Inflammatory macrophage (primary cell): ENCODE results near the gene XCL1.

Source experiments
- DNase-seq, 2 donors: peaks; one replicate each; pipeline ENCODE4 v3.0.0-alpha.2; 2020 to 2022

XCL1 gene

GRCh38 chr1:168607872-168608428 lies 31.5 kb downstream of the XCL1 start:
- DNase-seq = no peak

- no peak for DNase-seq
Measured at GRCh38 chr1:168608796-168609715, 32.7 kb downstream of the XCL1 start.

- no peak for DNase-seq
Measured at GRCh38 chr1:168609741-168610510, 33.5 kb downstream of the XCL1 start.

GRCh38 chr1:168613038-168613451 lies 36.6 kb downstream of the XCL1 start:
- no peak for DNase-seq

GRCh38 chr1:168613691-168614231 lies 37.4 kb downstream of the XCL1 start:
- DNase-seq = no peak

GRCh38 chr1:168614235-168614634 lies 37.8 kb downstream of the XCL1 start:
- DNase-seq = no peak

- DNase-seq = no peak
Measured at GRCh38 chr1:168615965-168616364, 39.6 kb downstream of the XCL1 start.

- DNase-seq = no peak
Measured at GRCh38 chr1:168617974-168618750, 41.8 kb downstream of the XCL1 start.

GRCh38 chr1:168618886-168619285 lies 42.5 kb downstream of the XCL1 start:
- no peak for DNase-seq

- DNase-seq = no peak
Measured at GRCh38 chr1:168621356-168621755, 45.0 kb downstream of the XCL1 start.

GRCh38 chr1:168623003-168623828 lies 46.8 kb downstream of the XCL1 start:
- DNase-seq = peak in 1 of 2 donors; percentile 5

- DNase-seq = no peak
Measured at GRCh38 chr1:168623831-168624230, 47.4 kb downstream of the XCL1 start.

GRCh38 chr1:168626326-168626725 lies 49.9 kb downstream of the XCL1 start:
- DNase-seq = peak; percentile 78 to 84

- no peak for DNase-seq
Measured at GRCh38 chr1:168627370-168627769, 51.0 kb downstream of the XCL1 start.

- DNase-seq = no peak
Measured at GRCh38 chr1:168628807-168629206, 52.4 kb downstream of the XCL1 start.

GRCh38 chr1:168629466-168629865 lies 53.1 kb downstream of the XCL1 start:
- no peak for DNase-seq
